H1 (cell line): ENCODE measurements around the gene PHEX. TPM values are rescaled to one million over a fixed set of nuclear protein-coding genes. Genes with fewer than 3 reads are reported as not detected.

ENCODE experiments used
- CTCF ChIA-PET: fragments of 300-600 bp; sonication (Branson Sonifier 250); formaldehyde crosslinking; loops from one replicate; lab custom pipeline; 2021; ENCODE audit not compliant: partially characterized antibody; lab: Charles Lee
- POLR2A ChIA-PET: fragments of 300-600 bp; sonication (Branson Sonifier 250); formaldehyde crosslinking; loops from one replicate; lab custom pipeline; 2021; ENCODE audit warnings: inconsistent platforms; ENCODE audit not compliant: partially characterized antibody; lab: Charles Lee
- DNase-seq, 2 experiments: peaks; one replicate each; pipeline versions ENCODE4 v3.0.0 to v3.0.0-alpha.2; 2010 to 2022; ENCODE audit warnings: low spot score in 2 of 2, low read depth in 1 of 2, mixed read lengths in 1 of 2
- FAIRE-seq: peaks from 2 replicates; lab custom pipeline; 2011; peaks lifted over from hg19 to GRCh38; lab: Jason Lieb, UNC
- H2AFZ ChIP-seq: 2 replicates; pipeline ENCODE4 v1.8.1; 2012; ENCODE audit warnings: low read length, inconsistent platforms
- H2AK5ac ChIP-seq: 2 replicates; pipeline ENCODE4 v1.6.1; 2013; ENCODE audit warnings: low read depth, low read length
- H2BK120ac ChIP-seq: replicated peaks from 2 replicates; pipeline ENCODE3; 2013; ENCODE audit warnings: low read depth, low read length, inconsistent platforms
- H2BK12ac ChIP-seq: 2 replicates; pipeline ENCODE4 v1.6.1; 2013; ENCODE audit warnings: low read depth, low read length
- H2BK15ac ChIP-seq: 2 replicates; pipeline ENCODE4 v1.6.1; 2013; ENCODE audit warnings: low read length
- H2BK20ac ChIP-seq: 2 replicates; pipeline ENCODE4 v1.6.1; 2013; ENCODE audit warnings: low read length
- H2BK5ac ChIP-seq: 2 replicates; pipeline ENCODE4 v1.6.1; 2013; ENCODE audit warnings: low read depth, low read length
- H3K14ac ChIP-seq: 2 replicates; pipeline ENCODE4 v1.6.1; 2013; ENCODE audit warnings: inconsistent platforms; ENCODE audit not compliant: insufficient read length
- H3K18ac ChIP-seq: 2 replicates; pipeline ENCODE4 v1.6.1; 2013; ENCODE audit warnings: low read length; ENCODE audit errors: extremely low read depth
- H3K23ac ChIP-seq: 2 replicates; pipeline ENCODE4 v1.6.1; 2013; ENCODE audit warnings: inconsistent platforms; ENCODE audit not compliant: insufficient read length
- H3K23me2 ChIP-seq: 2 replicates; pipeline ENCODE4 v1.6.1; 2013; ENCODE audit warnings: low read depth, low read length
- H3K27ac ChIP-seq: 2 replicates; pipeline ENCODE4 v1.6.1; 2011; ENCODE audit warnings: low read depth, low read length, inconsistent platforms
- H3K27me3 ChIP-seq, 4 experiments: replicated peaks in 1 of 4; 1 replicate in 1 of 4; 2 replicates in 3 of 4; pipeline versions ENCODE4 v1.6.1 to v1.8.1; 2011 to 2013; ENCODE audit warnings: low read length in 3 of 4, mild to moderate bottlenecking in 3 of 4, inconsistent platforms in 2 of 4, mixed read lengths in 2 of 4, moderate library complexity in 1 of 4; ENCODE audit not compliant: control insufficient read depth in 3 of 4, insufficient read depth in 3 of 4; ENCODE audit errors: extremely low read depth in 1 of 4
- H3K36me3 ChIP-seq, 4 experiments: 2 replicates each; pipeline versions ENCODE4 v1.6.1 to v1.8.1; 2011 to 2013; ENCODE audit warnings: mild to moderate bottlenecking in 4 of 4, low read length in 3 of 4, moderate library complexity in 2 of 4, control low read depth in 1 of 4, inconsistent platforms in 1 of 4; ENCODE audit not compliant: insufficient read depth in 4 of 4, control insufficient read depth in 2 of 4
- H3K4ac ChIP-seq: replicated peaks from 2 replicates; pipeline ENCODE3; 2013; ENCODE audit warnings: low read length, low read depth, mixed read lengths, inconsistent platforms; ENCODE audit not compliant: insufficient read length
- H3K4me1 ChIP-seq, 4 experiments: replicated peaks in 1 of 4; 1 replicate in 1 of 4; 2 replicates in 3 of 4; pipeline versions ENCODE4 v1.6.1 to v1.8.1; 2011 to 2013; ENCODE audit warnings: low read length in 3 of 4, inconsistent platforms in 2 of 4, mixed read lengths in 1 of 4; ENCODE audit not compliant: insufficient read depth in 4 of 4, control insufficient read depth in 3 of 4
- H3K4me2 ChIP-seq, 2 experiments: 2 replicates each; pipeline versions ENCODE4 v1.6.1 to v1.8.1; 2011 to 2013; ENCODE audit warnings: low read depth in 2 of 2, low read length in 2 of 2, control low read depth in 1 of 2, inconsistent platforms in 1 of 2, mild to moderate bottlenecking in 1 of 2; ENCODE audit not compliant: insufficient read depth in 1 of 2
- H3K4me3 ChIP-seq, 4 experiments: fragments of 200-600, 300-600 bp in 1 of 4; sonication (generic), shearing (Covaris generic), sonication (Bioruptor Twin) in 1 of 4; 2 replicates each; pipeline versions ENCODE4 v1.5.1 to v1.8.1; 2011 to 2016; ENCODE audit warnings: low read length in 4 of 4, low read depth in 3 of 4, control low read depth in 2 of 4, inconsistent platforms in 2 of 4, mild to moderate bottlenecking in 2 of 4, mixed read lengths in 1 of 4, moderate library complexity in 1 of 4; ENCODE audit not compliant: insufficient read depth in 2 of 4; ENCODE audit errors: extremely low read depth in 1 of 4
- H3K56ac ChIP-seq: replicated peaks from 2 replicates; pipeline ENCODE3; 2013; ENCODE audit warnings: low read depth, mild to moderate bottlenecking, mixed read lengths, low read length, inconsistent platforms; ENCODE audit not compliant: insufficient read length
- H3K79me1 ChIP-seq: 2 replicates; pipeline ENCODE4 v1.6.1; 2013; ENCODE audit warnings: low read depth, low read length, control low read depth
- H3K79me2 ChIP-seq, 2 experiments: 2 replicates each; pipeline versions ENCODE4 v1.6.1 to v1.8.1; 2012 to 2013; ENCODE audit warnings: low read length in 2 of 2, mild to moderate bottlenecking in 2 of 2, inconsistent platforms in 1 of 2; ENCODE audit not compliant: insufficient read depth in 2 of 2, control insufficient read depth in 1 of 2
- H3K9ac ChIP-seq, 4 experiments: replicated peaks in 1 of 4; 1 replicate in 1 of 4; 2 replicates in 3 of 4; pipeline versions ENCODE4 v1.6.1 to v1.8.1; 2011 to 2013; ENCODE audit warnings: low read depth in 3 of 4, low read length in 3 of 4, control low read depth in 2 of 4, mild to moderate bottlenecking in 2 of 4, moderate library complexity in 2 of 4, inconsistent platforms in 1 of 4; ENCODE audit errors: extremely low read depth in 1 of 4
- H3K9me3 ChIP-seq, 2 experiments: 2 replicates each; pipeline versions ENCODE4 v1.6.1 to v1.8.1; 2012 to 2013; ENCODE audit warnings: mild to moderate bottlenecking in 2 of 2, moderate library complexity in 2 of 2, control low read depth in 1 of 2, inconsistent platforms in 1 of 2, low read depth in 1 of 2, low read length in 1 of 2, mixed read lengths in 1 of 2; ENCODE audit not compliant: insufficient read depth in 2 of 2
- H4K20me1 ChIP-seq, 2 experiments: replicated peaks in 1 of 2; 2 replicates each; pipeline versions ENCODE3 to v1.8.1; 2011 to 2013; ENCODE audit warnings: inconsistent platforms in 2 of 2, low read length in 2 of 2, mild to moderate bottlenecking in 1 of 2; ENCODE audit not compliant: insufficient read depth in 2 of 2, control insufficient read depth in 1 of 2
- H4K5ac ChIP-seq: 2 replicates; pipeline ENCODE4 v1.6.1; 2013; ENCODE audit warnings: low read length, low read depth, mixed read lengths, inconsistent platforms; ENCODE audit not compliant: insufficient read length
- H4K8ac ChIP-seq: 2 replicates; pipeline ENCODE4 v1.8.0; 2013; ENCODE audit warnings: mild to moderate bottlenecking, moderate library complexity, low read length, inconsistent platforms; ENCODE audit not compliant: insufficient read depth; ENCODE audit errors: extremely low read depth
- H4K91ac ChIP-seq: replicated peaks from 2 replicates; pipeline ENCODE3; 2013; ENCODE audit warnings: low read length, mixed read lengths, inconsistent platforms; ENCODE audit not compliant: insufficient read length
- MAFK ChIP-seq: IDR thresholded peaks from 2 replicates; pipeline ENCODE4 v1.6.1; 2012; ENCODE audit warnings: low read depth, mild to moderate bottlenecking, improper control_type of control experiment, low read length
- MAX ChIP-seq: IDR thresholded peaks from 2 replicates; pipeline ENCODE4 v1.6.1; 2012; ENCODE audit warnings: inconsistent platforms
- NANOG ChIP-seq: IDR thresholded peaks from 2 replicates; pipeline ENCODE4 v1.6.1; 2011; ENCODE audit warnings: low read length, low read depth, mild to moderate bottlenecking, inconsistent platforms; ENCODE audit not compliant: insufficient read depth, poor library complexity, severe bottlenecking
- RNF2 ChIP-seq: fragments of 200-900, 300-1000 bp; sonication (generic); IDR thresholded peaks from 2 replicates; pipeline ENCODE4 v1.7.1; 2016; ENCODE audit warnings: borderline replicate concordance, low read depth, mild to moderate bottlenecking, antibody characterized with exemption, low read length; ENCODE audit not compliant: poor library complexity, severe bottlenecking; ENCODE audit errors: missing control alignments
- SP4 ChIP-seq: IDR thresholded peaks from 2 replicates; pipeline ENCODE4 v1.6.1; 2012; ENCODE audit warnings: low read length, inconsistent platforms
- ZNF274 ChIP-seq: IDR thresholded peaks from 2 replicates; pipeline ENCODE4 v1.7.0; 2012; ENCODE audit warnings: low read length, borderline replicate concordance; ENCODE audit errors: extremely low read depth
- WGBS, 2 experiments: shearing (Covaris generic) in 1 of 2; methylation state at CpG; one replicate each; pipeline versions ENCODE4 v1.1.6 to v1.1.7; 2013 to 2015; ENCODE audit warnings: low lambda C conversion rate in 2 of 2, mixed read lengths in 2 of 2, inconsistent platforms in 1 of 2, low coverage in 1 of 2, missing lambda C conversion rate in 1 of 2; ENCODE audit not compliant: insufficient replicate concordance in 2 of 2, insufficient coverage in 1 of 2, insufficient read length in 1 of 2; ENCODE audit errors: extremely low coverage in 1 of 2, missing lambda C conversion rate in 1 of 2; 5-methylcytosine and 5-hydroxymethylcytosine counted together
- polyA plus RNA-seq, 7 experiments: library from polyadenylated mRNA; depleted of rRNA in 3 of 7; stranded (reverse) in 5 of 7; unstranded in 2 of 7; fragments of >200 nt in 5 of 7; fragments of 200-250 nt in 2 of 7; gene quantifications; 1 replicate in 5 of 7; 2 replicates in 1 of 7; 4 replicates in 1 of 7; pipeline versions ENCODE4 v1.2.1 to v1.2.3, GENCODE V29; 2011 to 2013; ENCODE audit warnings: missing spikeins in 2 of 7, mixed read lengths in 2 of 7
- total RNA-seq: library from RNA; stranded (reverse); fragmentation: NEBNext Ultra II Directional; extraction: Animal tissue kit (Norgen Biotek cat#: 25700); gene quantifications from 2 replicates; pipeline ENCODE4 v1.2.1, GENCODE V29; 2021

The PHEX gene
- total and polyA plus RNA-seq, 2 of the 8 experiments (the other 6 are each of a cell fraction or from before 2014, with no cell fraction given) = 0.03 to 0.11 TPM

GRCh38 chrX:22134681-22135080, 102.6 kb downstream of the PHEX start:
- ChIA-PET CTCF (interaction anchor here (0.9 to 2.5 kb wide), 6 partner anchors 13 to 150 kb away, joined by 3 to 8 read pairs (median 5); no protein-coding TSS in a partner anchor), POLR2A (no interaction called here)
- Histone ChIP-seq H2BK15ac (no peak overlapping the region), H3K27ac (no peak overlapping the region), H2BK120ac (no peak overlapping the region), H3K4me2 (no peak overlapping the region), H3K4me1 (peaks cover 0 to 4% (median 0%) of the 10 kb centered on the region in 4 experiments; a peak in 1 of 7 replicates), H3K27me3 (no peaks in the 10 kb centered on the region), H3K56ac (no peak overlapping the region), H3K79me1 (no peaks in the 10 kb centered on the region), H3K9me3 (no peaks in the 10 kb centered on the region), H4K20me1 (no peaks in the 10 kb centered on the region), H4K91ac (no peak overlapping the region), H2AK5ac (no peak overlapping the region), H3K23me2 (no peaks in the 10 kb centered on the region), H2BK5ac (no peak overlapping the region), H3K36me3 (no peaks in the 10 kb centered on the region), H3K79me2 (no peaks in the 10 kb centered on the region), H3K14ac (no peak overlapping the region), H3K4ac (no peak overlapping the region), H3K18ac (no peak overlapping the region), H4K5ac (no peak overlapping the region), H3K23ac (no peak overlapping the region), H3K9ac (no peak overlapping the region), H4K8ac (no peak overlapping the region), H2BK20ac (no peak overlapping the region), H3K4me3 (no peak overlapping the region), H2BK12ac (no peak overlapping the region), H2AFZ (no peak overlapping the region)
- WGBS, 2 experiments = 84% methylated on average over 4 of the region's 4 CpGs; no CpG with 5 or more reads in 1 of the 2 experiments
- DNase-seq (no peak), FAIRE-seq (no peak)
- no peak for TF ChIP-seq SP4
- TF ChIP-seq RNF2 = no peak
- no peak for TF ChIP-seq NANOG
- no peak for TF ChIP-seq MAFK
- no peak for TF ChIP-seq MAX
- no peak for TF ChIP-seq ZNF274
